ENCODE measurements around the gene DACH1.

Gene DACH1

DNA sequence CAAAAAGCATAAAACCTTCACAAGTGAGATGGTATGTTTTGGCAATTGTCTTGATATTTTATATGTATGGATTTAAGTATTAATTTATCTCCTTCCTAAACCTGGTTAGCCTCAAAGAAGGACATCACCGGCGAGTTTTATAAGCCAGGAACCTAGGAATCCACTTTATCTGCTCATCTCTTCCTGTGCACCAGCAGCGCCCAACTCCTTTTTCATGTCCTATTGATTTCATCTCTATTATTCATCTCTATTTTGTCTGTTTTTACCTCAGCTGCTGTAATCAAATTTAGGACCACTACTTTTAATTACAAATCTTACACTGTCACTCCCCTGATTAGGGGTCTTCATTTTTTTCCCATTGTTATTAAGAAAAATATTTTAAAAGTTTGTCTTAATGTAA, 286.4 kb downstream of the DACH1 start:
- no peaks in the 10 kb centered on the region for H3K36me3 ChIP-seq (ENCODE audit: control insufficient read depth, insufficient read depth, low read length)

DNA sequence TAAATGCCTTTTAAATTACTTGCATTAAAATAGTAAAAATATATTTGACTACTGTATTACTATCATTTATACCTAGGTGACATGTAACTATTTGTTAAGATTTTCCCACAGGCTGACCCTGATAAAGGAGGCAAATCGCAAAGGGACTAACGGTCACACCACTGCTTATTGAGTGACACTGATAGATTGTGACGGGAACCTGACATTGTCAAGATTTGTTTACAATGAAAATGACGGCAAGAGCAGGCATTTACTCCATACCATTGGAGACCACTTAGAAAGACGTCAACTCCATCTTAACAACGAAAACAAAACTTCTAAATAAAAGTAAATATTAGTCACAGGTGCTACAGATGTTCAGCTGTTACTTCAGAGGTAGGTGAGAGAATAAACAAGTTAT, 289.0 kb downstream of the DACH1 start:
- H3K27me3 ChIP-seq (ENCODE audit: control insufficient read depth, insufficient read depth, low read length) = no peaks in the 10 kb centered on the region
- no peak overlapping the region for H3K9ac ChIP-seq (ENCODE audit: low read length)
- no peaks in the 10 kb centered on the region for H3K9me3 ChIP-seq (ENCODE audit: control insufficient read depth, low read length)
- H3K36me3 ChIP-seq (ENCODE audit: control insufficient read depth, insufficient read depth, low read length) = no peaks in the 10 kb centered on the region
- H3K4me1 ChIP-seq (ENCODE audit: control insufficient read depth, insufficient read depth, low read length) = no peaks in the 10 kb centered on the region
- H3K4me3 ChIP-seq (ENCODE audit: low read length) = no peak overlapping the region

More for the DNA sequence above, 286.4 kb downstream of the DACH1 start:
- Histone ChIP-seq H3K4me1 (ENCODE audit: control insufficient read depth, insufficient read depth, low read length) (no peaks in the 10 kb centered on the region), H3K9me3 (ENCODE audit: control insufficient read depth, low read length) (no peaks in the 10 kb centered on the region), H3K9ac (ENCODE audit: low read length) (no peak overlapping the region), H3K4me3 (ENCODE audit: low read length) (no peak overlapping the region), H3K27me3 (ENCODE audit: control insufficient read depth, insufficient read depth, low read length) (no peaks in the 10 kb centered on the region)

DNA sequence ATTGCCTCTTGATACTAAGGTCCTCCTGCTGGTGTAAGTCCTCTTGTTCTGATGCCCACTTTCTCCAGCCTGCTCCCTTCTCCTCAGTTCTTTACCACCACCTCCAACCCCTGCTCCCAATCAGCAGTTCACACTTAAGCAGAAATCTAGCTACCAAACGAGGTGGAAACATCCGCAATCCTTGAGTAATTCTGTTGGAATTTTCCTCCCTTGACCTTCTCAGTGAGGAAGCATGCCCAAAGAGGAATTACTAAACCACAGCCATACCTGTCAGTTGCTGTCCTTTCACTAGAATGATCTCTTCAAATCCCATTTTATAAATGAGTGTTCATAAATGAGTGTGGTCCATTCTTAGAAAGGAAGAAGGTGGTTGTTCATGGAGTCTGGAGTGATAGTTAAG, 289.9 kb downstream of the DACH1 start:
- Histone ChIP-seq H3K9ac (ENCODE audit: low read length) (no peak overlapping the region), H3K27me3 (ENCODE audit: control insufficient read depth, insufficient read depth, low read length) (no peaks in the 10 kb centered on the region)

DNA sequence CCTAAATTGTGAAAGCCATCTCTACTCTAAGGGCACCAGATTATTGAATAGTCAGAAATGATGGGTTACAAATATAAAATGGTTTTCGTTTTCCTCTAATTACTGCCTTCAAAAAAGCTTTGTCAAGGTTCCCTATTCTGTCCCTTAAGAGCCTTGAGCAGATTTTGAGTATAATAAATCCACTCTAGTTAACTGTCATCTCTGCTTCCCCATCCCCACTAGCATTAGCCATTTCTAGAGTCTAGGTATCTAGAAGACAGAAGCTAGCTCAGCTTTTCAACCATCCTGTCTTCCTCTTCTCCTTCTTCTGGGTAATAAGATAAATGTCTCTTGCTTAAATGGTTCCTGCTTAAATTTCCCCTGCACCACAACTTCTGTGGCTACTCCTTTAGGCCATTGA, 290.4 kb downstream of the DACH1 start:
- Histone ChIP-seq H3K27me3 (ENCODE audit: control insufficient read depth, insufficient read depth, low read length) (no peaks in the 10 kb centered on the region), H3K4me1 (ENCODE audit: control insufficient read depth, insufficient read depth, low read length) (no peaks in the 10 kb centered on the region)

More for the DNA sequence above, 289.9 kb downstream of the DACH1 start:
- Histone ChIP-seq H3K4me1 (ENCODE audit: control insufficient read depth, insufficient read depth, low read length) (no peaks in the 10 kb centered on the region), H3K9me3 (ENCODE audit: control insufficient read depth, low read length) (no peaks in the 10 kb centered on the region), H3K36me3 (ENCODE audit: control insufficient read depth, insufficient read depth, low read length) (no peaks in the 10 kb centered on the region), H3K4me3 (ENCODE audit: low read length) (no peak overlapping the region)

DNA sequence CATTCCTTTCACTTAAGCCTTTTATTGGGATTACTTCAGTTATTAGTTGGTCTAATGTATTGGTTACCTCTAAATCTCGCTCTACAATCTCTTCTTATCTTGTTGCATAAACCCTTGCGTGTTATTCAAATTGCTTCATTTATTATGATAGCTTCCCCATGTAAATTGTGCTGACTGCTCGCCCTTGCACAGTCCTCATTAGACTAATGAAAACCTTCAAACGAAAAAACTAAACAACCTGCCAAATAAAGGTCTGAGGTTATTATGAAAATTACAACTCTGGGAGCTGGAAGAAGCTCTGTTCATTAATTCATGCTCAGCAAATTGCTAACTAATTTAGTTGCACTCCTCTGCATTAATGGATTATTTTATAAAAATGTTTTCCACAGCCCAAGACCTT, 320.1 kb downstream of the DACH1 start:
- Histone ChIP-seq H3K4me1 (ENCODE audit: control insufficient read depth, insufficient read depth, low read length) (no peaks in the 10 kb centered on the region), H3K9ac (ENCODE audit: low read length) (no peak overlapping the region), H3K27me3 (ENCODE audit: control insufficient read depth, insufficient read depth, low read length) (no peaks in the 10 kb centered on the region), H3K9me3 (ENCODE audit: control insufficient read depth, low read length) (no peaks in the 10 kb centered on the region), H3K36me3 (ENCODE audit: control insufficient read depth, insufficient read depth, low read length) (no peaks in the 10 kb centered on the region), H3K4me3 (ENCODE audit: low read length) (no peak overlapping the region)

More for the DNA sequence above, 290.4 kb downstream of the DACH1 start:
- Histone ChIP-seq H3K9me3 (ENCODE audit: control insufficient read depth, low read length) (no peaks in the 10 kb centered on the region), H3K36me3 (ENCODE audit: control insufficient read depth, insufficient read depth, low read length) (no peaks in the 10 kb centered on the region), H3K4me3 (ENCODE audit: low read length) (no peak overlapping the region), H3K9ac (ENCODE audit: low read length) (no peak overlapping the region)

DNA sequence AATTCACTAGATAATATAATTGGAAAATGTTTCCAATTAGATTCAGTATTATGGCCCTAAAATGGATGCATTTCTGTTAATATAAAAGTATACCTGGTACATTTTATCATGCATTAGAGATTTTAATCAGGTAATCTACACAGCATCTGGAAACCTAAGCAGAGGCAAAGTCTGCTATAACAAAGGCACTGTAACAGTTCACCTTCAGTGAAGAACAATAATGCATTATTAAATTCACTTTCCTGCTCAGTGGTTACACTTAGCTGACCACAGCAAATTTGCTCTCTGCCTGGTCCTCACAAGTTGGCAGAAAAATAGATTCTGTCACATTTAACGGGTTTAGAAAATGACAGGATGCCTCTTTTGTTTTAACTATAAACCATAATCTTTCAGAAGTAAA, 326.9 kb downstream of the DACH1 start:
- H3K4me3 ChIP-seq (ENCODE audit: low read length) = no peak overlapping the region
- H3K4me1 ChIP-seq (ENCODE audit: control insufficient read depth, insufficient read depth, low read length) = no peaks in the 10 kb centered on the region
- H3K36me3 ChIP-seq (ENCODE audit: control insufficient read depth, insufficient read depth, low read length) = no peaks in the 10 kb centered on the region
- H3K9me3 ChIP-seq (ENCODE audit: control insufficient read depth, low read length) = no peaks in the 10 kb centered on the region
- H3K27me3 ChIP-seq (ENCODE audit: control insufficient read depth, insufficient read depth, low read length) = no peaks in the 10 kb centered on the region
- H3K9ac ChIP-seq (ENCODE audit: low read length) = no peak overlapping the region

DNA sequence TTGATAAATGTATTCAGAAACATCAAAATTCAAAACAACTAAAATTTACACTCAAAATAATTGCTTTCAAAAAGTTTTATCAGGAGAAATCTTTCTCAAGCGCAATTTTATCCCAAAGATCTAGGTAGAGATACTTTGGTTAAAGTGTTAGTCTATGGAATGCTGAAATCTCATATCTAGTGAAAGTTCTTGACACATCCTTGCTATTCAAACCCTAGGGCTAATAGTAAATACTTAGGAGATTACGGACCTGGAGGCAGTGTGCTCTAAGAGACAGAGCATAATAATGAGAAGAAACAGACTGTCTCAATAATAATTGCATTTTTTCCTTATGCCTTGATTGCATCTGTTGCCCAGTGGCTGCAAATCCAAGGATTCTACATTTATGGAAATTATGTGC, 330.8 kb downstream of the DACH1 start:
- Histone ChIP-seq H3K36me3 (ENCODE audit: control insufficient read depth, insufficient read depth, low read length) (no peaks in the 10 kb centered on the region), H3K4me3 (ENCODE audit: low read length) (no peak overlapping the region), H3K27me3 (ENCODE audit: control insufficient read depth, insufficient read depth, low read length) (no peaks in the 10 kb centered on the region), H3K4me1 (ENCODE audit: control insufficient read depth, insufficient read depth, low read length) (no peaks in the 10 kb centered on the region), H3K9me3 (ENCODE audit: control insufficient read depth, low read length) (no peaks in the 10 kb centered on the region), H3K9ac (ENCODE audit: low read length) (no peak overlapping the region)

DNA sequence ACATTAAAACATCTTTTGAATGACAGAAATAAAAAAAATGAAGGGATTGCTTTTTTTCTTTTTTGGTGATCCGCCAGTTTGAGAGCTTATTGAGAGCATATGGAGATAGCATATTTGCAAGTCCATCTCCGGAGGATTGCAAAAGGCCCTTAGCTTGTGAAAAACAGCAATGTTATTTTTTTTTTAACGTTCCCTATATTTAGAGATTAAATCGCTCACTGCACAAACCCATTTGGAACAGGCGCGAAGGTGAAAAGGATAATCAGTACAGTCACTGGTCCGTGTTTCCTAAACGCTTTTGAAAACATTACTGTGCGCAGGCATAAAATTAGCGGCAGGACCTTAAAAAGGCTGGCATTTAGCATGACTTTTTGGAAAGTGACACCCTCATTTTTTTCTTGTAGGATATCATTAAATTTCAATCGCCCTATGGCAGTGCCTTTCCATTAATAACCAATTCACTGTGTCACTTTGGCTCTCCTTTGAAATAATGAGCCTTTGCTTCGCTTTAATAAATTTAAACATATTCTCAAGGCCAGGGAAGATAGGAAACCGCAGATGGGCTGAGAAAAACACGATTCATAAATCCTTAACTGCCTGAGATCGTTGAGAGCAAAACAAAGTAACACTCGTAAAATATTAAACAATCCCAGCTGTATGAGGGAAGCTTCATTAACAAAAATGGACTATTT, 342.2 kb downstream of the DACH1 start:
- H3K4me3 ChIP-seq (ENCODE audit: low read length) = no peak overlapping the region
- H3K9me3 ChIP-seq (ENCODE audit: control insufficient read depth, low read length) = no peaks in the 10 kb centered on the region
- H3K36me3 ChIP-seq (ENCODE audit: control insufficient read depth, insufficient read depth, low read length) = no peaks in the 10 kb centered on the region
- no peaks in the 10 kb centered on the region for H3K27me3 ChIP-seq (ENCODE audit: control insufficient read depth, insufficient read depth, low read length)
- no peak overlapping the region for H3K9ac ChIP-seq (ENCODE audit: low read length)
- no peaks in the 10 kb centered on the region for H3K4me1 ChIP-seq (ENCODE audit: control insufficient read depth, insufficient read depth, low read length)

DNA sequence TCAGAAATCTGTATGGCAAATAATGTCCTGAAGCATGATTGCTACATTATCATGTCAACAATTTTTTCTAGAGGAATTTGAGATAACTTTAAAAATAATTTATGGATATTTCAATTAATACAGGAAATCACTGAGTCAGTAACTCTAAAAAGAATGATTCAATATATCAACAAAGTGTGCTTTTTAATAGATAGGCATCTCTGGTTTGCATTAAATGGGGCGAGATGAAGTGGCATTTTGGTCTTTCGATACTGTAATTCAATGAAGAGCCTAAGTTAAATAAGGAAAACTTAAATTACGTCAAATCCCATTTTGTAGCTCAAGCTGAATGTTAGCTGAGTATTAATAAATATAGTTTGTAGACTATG, 342.8 kb downstream of the DACH1 start:
- Histone ChIP-seq H3K9me3 (ENCODE audit: control insufficient read depth, low read length) (no peaks in the 10 kb centered on the region), H3K4me3 (ENCODE audit: low read length) (no peak overlapping the region)

DNA sequence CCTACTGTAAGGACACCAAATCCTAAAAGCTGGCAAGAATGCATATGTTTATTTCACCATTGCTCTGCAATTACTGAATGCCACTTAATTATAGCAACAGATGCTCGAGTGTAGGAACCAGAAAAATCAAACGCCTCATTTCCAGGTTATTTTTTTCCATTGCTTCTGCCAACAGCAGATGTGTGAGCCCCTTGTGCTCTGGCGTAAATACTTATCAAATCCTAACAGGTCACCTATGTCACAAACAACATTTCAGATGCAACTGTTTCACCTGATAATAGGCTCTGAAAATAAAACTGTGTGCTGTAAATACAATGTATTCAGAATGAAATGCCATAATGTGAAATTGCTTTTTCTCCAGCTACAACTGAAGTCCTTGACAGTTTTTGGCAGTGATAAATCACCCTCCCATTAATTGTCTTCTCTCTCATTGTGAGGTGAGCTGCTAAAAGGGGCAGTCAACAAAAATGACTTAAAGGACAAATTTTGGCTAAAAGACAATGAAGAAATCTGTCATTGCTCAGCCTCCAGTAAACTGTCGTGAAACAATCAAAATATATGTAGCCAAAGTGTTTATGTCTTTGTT, 344.0 kb downstream of the DACH1 start:
- Histone ChIP-seq H3K4me1 (ENCODE audit: control insufficient read depth, insufficient read depth, low read length) (no peaks in the 10 kb centered on the region), H3K36me3 (ENCODE audit: control insufficient read depth, insufficient read depth, low read length) (no peaks in the 10 kb centered on the region), H3K27me3 (ENCODE audit: control insufficient read depth, insufficient read depth, low read length) (no peaks in the 10 kb centered on the region), H3K4me3 (ENCODE audit: low read length) (no peak overlapping the region), H3K9ac (ENCODE audit: low read length) (no peak overlapping the region), H3K9me3 (ENCODE audit: control insufficient read depth, low read length) (no peaks in the 10 kb centered on the region)

More for the DNA sequence above, 342.8 kb downstream of the DACH1 start:
- no peaks in the 10 kb centered on the region for H3K4me1 ChIP-seq (ENCODE audit: control insufficient read depth, insufficient read depth, low read length)
- H3K36me3 ChIP-seq (ENCODE audit: control insufficient read depth, insufficient read depth, low read length) = no peaks in the 10 kb centered on the region
- no peaks in the 10 kb centered on the region for H3K27me3 ChIP-seq (ENCODE audit: control insufficient read depth, insufficient read depth, low read length)
- H3K9ac ChIP-seq (ENCODE audit: low read length) = no peak overlapping the region

DNA sequence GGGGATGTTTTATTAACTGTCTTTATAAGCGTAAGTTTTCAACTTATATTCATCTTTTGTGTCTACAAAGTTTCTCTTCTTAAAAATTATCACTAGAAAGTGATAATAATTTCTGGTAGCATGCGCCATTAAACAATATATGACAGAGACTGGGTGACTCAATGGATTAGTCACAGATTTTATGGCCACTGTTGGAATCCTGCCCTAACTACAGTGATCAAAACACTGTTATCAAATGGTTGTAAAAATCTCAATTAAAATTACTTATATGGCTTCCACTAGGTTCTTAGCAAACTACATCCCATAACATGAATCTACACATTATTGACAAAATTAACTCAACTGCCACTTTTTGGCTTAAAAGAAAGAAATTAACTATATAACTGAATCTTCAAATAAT, 350.0 kb downstream of the DACH1 start:
- Histone ChIP-seq H3K27me3 (ENCODE audit: control insufficient read depth, insufficient read depth, low read length) (no peaks in the 10 kb centered on the region), H3K9me3 (ENCODE audit: control insufficient read depth, low read length) (no peaks in the 10 kb centered on the region)

DNA sequence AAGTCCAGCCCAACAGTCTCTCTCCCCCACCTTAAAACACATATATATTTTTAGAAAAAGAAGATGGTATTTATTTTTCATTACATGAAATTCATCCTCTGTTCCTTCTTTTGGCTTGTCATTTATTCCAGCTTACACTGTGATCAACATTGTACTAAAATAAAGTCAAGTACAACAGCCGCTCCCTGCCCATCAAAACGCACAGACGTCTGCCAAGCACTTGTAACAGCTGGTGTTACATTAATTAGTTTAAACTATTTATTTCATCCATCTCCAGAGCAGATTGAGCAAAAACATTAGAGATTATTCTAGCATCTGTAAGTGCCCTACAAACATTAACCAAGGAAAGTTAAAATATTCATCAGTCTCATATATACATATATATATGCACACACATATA, 350.5 kb downstream of the DACH1 start:
- Histone ChIP-seq H3K36me3 (ENCODE audit: control insufficient read depth, insufficient read depth, low read length) (no peaks in the 10 kb centered on the region), H3K4me1 (ENCODE audit: control insufficient read depth, insufficient read depth, low read length) (no peaks in the 10 kb centered on the region), H3K9me3 (ENCODE audit: control insufficient read depth, low read length) (no peaks in the 10 kb centered on the region), H3K4me3 (ENCODE audit: low read length) (no peak overlapping the region), H3K27me3 (ENCODE audit: control insufficient read depth, insufficient read depth, low read length) (no peaks in the 10 kb centered on the region), H3K9ac (ENCODE audit: low read length) (no peak overlapping the region)

More for the DNA sequence above, 350.0 kb downstream of the DACH1 start:
- H3K4me1 ChIP-seq (ENCODE audit: control insufficient read depth, insufficient read depth, low read length) = no peaks in the 10 kb centered on the region
- no peak overlapping the region for H3K4me3 ChIP-seq (ENCODE audit: low read length)
- no peak overlapping the region for H3K9ac ChIP-seq (ENCODE audit: low read length)
- no peaks in the 10 kb centered on the region for H3K36me3 ChIP-seq (ENCODE audit: control insufficient read depth, insufficient read depth, low read length)

DNA sequence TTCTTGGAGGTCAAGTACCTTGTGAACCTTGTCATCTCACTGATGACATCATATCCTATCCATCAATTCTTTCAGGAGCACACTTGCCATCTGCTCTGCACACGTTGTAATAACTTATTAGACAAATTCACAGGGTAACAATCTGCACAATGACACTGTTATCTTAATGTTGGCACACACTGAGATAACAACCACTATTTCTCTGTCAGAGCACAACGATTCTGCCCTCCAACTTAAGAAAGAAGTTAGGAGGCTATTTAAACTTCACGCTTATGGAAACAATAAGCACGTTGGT, 351.3 kb downstream of the DACH1 start:
- Histone ChIP-seq H3K4me1 (ENCODE audit: control insufficient read depth, insufficient read depth, low read length) (no peaks in the 10 kb centered on the region), H3K36me3 (ENCODE audit: control insufficient read depth, insufficient read depth, low read length) (no peaks in the 10 kb centered on the region), H3K9ac (ENCODE audit: low read length) (no peak overlapping the region), H3K9me3 (ENCODE audit: control insufficient read depth, low read length) (no peaks in the 10 kb centered on the region), H3K27me3 (ENCODE audit: control insufficient read depth, insufficient read depth, low read length) (no peaks in the 10 kb centered on the region), H3K4me3 (ENCODE audit: low read length) (no peak overlapping the region)

Measured in mucosa of stomach (tissue), 1 donor.